GM12801 (cell line): Measurements from ENCODE around the gene IDUA.

ENCODE experiments used
- TF ChIP-seq, protein P1 (sequence below): IDR thresholded peaks from one replicate; pipeline ENCODE4 v1.5.1; 2011; ENCODE audit warnings: control low read depth; ENCODE audit not compliant: insufficient read length; ENCODE audit errors: extremely low read depth

IDUA gene

DNA sequence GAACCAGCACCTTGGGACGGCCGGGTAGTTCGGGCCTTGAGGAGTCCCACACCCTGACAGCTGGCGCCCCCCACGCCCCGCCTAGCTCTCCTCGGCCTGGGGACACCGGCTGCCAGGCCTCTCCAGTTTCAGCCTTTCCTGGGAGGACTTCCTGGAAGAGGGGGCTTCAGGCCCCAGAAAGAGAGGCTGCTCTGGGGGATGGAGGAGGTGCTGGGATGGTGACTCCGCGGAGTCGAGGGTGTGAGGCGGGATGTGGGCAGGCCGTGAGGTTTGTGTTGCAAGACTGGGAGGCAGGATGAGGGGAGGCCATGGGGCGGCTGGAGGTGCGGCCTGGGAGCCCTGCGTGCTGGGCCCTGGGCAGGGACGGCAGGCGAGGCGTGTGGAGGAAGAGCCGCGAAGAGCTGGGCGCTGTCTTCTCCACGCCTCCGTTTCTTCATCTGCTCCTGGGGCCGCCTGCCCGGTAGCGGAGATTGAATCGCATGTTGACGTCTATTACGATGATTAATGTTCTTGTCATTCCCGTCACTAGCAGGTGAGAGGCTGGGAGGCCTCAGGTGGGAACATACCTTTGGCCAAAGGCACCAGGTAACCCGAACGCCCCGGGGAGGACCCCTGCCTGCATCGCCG lies 23.7 kb downstream of the IDUA start:
- TF ChIP-seq, protein P1, sequence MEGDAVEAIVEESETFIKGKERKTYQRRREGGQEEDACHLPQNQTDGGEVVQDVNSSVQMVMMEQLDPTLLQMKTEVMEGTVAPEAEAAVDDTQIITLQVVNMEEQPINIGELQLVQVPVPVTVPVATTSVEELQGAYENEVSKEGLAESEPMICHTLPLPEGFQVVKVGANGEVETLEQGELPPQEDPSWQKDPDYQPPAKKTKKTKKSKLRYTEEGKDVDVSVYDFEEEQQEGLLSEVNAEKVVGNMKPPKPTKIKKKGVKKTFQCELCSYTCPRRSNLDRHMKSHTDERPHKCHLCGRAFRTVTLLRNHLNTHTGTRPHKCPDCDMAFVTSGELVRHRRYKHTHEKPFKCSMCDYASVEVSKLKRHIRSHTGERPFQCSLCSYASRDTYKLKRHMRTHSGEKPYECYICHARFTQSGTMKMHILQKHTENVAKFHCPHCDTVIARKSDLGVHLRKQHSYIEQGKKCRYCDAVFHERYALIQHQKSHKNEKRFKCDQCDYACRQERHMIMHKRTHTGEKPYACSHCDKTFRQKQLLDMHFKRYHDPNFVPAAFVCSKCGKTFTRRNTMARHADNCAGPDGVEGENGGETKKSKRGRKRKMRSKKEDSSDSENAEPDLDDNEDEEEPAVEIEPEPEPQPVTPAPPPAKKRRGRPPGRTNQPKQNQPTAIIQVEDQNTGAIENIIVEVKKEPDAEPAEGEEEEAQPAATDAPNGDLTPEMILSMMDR: no peak

DNA sequence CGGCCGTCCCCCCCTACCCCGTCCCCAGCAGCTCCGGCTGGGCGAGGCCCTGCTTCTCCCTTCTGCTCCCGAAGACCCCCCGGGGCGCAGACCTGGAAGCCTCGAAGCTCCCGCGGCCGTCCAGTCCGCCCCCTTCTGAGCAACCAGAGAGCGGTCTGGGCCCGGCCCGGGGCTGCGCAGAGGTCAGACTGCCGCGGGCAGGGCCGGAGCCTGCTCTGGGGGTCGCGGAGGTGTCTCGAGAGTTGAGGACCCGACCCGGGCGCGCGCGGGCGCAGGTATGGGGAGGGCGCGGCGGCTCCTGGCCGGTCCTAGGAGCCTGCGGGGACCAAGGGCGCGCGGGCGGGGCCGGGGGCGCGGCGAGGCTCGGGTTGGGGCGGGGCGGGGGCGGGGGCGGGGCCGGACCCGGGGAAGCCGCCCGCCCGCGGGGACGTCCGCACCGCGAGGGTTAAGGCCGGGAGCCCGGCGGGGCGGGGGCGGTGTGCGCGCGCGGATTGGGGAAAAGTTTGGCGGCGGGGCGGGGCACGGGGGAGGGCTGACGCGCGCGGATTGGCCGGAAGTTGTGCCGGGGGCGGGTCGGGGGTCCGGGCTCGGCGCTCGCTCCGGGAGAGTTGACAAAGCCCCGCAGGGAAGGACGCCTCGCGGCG lies 24.3 kb downstream of the IDUA start, which contains the start of gene FGFRL1:
FGFRL1 (plus strand) TSS at position 605 of the 644 bp plus-strand sequence. CDS start 860 bp downstream, outside the sequence.
- TF ChIP-seq, protein P1: no peak

DNA sequence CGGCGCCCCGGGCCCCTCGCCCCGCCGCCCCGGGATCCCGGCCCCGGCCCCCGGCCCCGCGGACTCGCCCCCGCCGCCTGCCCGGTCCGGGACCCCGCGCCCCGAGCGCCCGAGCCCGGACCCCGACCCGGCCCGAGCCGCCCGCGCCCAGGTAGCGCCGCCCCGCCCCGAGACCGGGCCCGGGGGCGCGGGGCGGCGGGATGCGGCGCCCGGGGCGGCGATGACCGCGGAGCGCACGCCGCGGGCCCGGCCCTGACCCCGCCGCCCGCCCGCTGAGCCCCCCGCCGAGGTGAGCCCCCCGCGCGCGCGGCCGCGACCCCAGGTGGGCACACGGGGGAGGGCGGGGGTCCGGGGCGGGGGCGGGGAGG lies 24.8 kb downstream of the IDUA start:
- TF ChIP-seq, protein P1: no peak

DNA sequence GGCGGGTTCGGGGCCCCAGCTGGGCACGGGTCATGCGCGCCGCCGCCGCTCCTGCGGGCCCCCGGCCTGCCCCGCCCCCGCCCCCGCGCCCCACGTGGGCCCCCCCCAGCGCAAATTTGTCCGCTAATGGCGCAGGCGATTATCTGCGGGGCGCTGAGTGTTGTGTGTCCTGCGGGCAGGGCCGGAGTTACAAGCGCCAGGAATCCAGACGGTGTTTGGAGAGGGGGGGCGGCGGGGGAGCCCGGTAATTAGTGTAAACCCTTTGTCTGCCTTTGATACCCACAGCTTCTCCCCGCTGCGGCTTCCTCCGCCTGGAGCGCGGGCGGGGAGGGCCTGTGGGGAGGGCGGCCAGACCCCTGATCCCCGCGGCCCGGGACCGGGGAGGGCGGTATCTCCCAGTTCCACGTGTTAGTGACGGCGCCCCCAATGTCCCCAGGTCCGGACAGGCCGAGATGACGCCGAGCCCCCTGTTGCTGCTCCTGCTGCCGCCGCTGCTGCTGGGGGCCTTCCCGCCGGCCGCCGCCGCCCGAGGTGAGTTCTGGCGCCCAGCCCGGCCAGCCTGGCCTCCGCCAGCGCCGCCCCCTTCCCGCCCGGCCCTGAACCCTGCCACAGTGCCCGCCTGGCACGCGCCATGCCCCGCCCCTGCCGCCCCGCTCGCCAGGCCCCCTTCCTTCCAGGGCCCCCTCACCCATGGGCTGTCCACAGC lies 25.3 kb downstream of the IDUA start:
- TF ChIP-seq, protein P1: no peak

DNA sequence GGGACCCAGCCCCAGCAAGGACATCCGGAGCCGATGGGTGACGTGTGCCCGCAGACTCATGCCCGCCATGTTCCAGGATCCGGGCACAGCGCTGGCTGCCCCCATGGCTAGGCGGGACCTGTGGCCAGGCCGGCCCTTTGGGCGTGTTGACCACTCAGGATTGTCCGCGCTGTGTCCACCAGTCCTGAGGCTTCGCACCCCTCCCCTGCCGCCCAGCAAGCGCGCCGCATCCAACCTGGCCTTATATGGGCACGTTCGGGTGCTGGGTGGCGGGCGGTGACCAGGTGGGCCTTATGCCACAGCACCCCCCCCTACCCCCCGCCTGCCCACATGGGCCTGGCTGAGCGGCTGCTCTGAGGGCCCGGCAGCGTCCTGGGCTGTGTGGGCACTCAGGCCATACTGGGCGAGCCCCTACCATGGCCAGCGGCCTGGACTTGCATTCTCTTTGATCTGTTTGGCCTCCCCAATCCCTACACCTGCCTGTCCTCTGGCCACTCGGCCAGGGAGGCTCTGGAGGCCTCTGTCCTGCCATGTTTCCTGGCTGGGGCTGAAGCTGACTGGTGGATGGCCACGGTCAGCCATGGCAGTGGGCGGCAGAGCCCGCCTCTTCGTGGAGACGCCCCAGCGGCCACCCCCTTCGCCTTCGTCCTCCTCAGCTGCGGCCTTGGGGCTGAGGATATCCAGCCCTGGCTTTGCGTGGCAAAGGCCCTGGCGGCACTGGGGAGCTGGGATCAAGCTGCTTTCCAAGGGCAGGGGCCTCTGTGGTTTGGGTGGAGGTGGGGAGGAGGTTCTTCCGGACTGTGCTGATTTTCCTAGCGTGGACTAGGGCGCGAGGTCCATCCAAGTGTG lies 26.6 kb downstream of the IDUA start:
- TF ChIP-seq, protein P1: no peak

DNA sequence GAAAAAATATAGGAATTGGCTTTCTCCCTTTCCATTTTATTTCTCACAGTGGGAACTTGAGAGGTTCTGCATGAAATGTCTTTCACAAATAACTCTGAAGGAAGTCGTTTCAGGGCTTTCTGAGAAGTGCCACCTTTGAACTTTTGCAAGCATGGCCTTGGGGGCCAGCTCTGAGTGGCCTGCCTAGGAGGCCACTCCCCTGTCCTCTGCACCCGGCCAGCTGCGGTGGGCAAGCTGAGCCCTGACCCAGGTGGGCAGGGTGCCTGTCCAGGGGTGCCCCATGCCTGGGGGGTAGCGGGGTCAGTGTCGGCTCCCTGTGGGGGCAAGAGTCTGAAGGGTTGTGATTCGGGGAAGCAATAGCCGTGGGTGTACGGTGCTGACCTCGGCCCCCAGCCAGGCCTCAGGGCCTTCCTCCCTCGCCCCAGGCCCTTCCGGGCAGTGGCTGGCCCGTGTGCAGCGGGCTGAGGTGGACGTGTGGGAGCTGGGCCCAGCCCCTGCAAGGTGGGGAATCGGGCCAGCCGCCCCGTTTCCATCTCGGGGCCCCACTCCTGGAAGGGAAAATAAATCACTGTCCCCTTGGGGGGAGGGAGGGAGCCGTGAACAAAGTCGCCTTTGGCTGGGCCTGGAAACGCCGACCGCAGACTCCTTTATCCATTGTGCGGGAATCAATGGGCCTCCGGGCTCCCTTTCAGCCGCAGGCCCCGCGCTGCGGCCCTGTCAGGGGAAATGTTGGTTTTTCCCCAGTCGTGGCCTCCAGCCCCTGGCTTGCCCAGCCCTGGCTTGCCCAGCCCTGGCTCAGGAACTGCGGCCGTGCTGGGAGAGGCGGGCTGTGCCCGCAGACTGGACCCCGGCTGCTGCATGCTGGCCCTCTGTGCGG lies 27.7 kb downstream of the IDUA start:
- TF ChIP-seq, protein P1: no peak
